ENCODE measurements around the gene STX18.

STX18 gene

DNA sequence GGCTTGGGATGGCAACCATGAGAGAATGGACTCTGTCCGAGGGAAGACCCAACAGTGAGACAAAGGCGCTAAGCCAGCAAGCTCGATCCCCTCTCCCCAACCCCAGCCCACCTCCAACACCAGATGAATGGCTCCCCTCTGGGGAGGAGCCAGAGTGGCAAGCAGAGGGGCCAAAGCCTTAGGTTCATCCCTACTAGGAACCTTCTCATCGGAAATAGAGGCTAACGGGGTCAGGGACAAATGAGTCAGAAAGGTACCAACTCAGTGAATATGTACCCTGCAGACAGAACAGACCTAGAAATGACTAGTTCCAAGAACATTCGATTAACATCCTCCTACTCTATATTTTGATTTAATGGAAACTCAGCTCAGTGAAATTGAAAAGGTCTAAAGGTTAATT lies 81.1 kb downstream of the STX18 start:
- no peak overlapping the region for H3K4me3 ChIP-seq (ENCODE audit: low read depth, low read length)
- no peak for DNase-seq (ENCODE audit: low read depth)
- TF ChIP-seq, protein P1, sequence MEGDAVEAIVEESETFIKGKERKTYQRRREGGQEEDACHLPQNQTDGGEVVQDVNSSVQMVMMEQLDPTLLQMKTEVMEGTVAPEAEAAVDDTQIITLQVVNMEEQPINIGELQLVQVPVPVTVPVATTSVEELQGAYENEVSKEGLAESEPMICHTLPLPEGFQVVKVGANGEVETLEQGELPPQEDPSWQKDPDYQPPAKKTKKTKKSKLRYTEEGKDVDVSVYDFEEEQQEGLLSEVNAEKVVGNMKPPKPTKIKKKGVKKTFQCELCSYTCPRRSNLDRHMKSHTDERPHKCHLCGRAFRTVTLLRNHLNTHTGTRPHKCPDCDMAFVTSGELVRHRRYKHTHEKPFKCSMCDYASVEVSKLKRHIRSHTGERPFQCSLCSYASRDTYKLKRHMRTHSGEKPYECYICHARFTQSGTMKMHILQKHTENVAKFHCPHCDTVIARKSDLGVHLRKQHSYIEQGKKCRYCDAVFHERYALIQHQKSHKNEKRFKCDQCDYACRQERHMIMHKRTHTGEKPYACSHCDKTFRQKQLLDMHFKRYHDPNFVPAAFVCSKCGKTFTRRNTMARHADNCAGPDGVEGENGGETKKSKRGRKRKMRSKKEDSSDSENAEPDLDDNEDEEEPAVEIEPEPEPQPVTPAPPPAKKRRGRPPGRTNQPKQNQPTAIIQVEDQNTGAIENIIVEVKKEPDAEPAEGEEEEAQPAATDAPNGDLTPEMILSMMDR (IDR thresholded peaks at IDR 0.05; ENCODE audit: low read depth, low read length, missing control alignments) = no peak

DNA sequence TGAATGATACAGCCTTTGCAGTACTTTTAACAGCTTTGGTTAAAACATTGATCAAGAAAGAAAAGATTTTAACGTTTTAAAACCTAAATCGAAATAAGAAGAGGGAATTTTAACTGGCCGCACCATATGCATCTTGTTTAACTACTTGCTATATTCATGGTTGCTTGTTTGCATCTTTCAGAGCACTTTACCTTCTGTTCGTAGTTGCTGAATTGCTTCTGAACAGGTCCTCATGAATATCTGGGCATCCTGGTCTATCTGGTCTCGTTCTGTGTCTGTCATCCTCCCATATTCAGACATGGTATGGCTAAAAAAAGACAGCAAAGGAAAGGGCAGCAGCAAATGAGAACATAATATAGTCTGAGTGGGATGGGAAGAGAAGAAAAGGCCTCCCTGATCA lies 82.7 kb downstream of the STX18 start:
- TF ChIP-seq, protein P1 (IDR thresholded peaks at IDR 0.05; ENCODE audit: low read depth, low read length, missing control alignments) = no peak
- no peak for DNase-seq (ENCODE audit: low read depth)
- H3K4me3 ChIP-seq (ENCODE audit: low read depth, low read length) = no peak overlapping the region

DNA sequence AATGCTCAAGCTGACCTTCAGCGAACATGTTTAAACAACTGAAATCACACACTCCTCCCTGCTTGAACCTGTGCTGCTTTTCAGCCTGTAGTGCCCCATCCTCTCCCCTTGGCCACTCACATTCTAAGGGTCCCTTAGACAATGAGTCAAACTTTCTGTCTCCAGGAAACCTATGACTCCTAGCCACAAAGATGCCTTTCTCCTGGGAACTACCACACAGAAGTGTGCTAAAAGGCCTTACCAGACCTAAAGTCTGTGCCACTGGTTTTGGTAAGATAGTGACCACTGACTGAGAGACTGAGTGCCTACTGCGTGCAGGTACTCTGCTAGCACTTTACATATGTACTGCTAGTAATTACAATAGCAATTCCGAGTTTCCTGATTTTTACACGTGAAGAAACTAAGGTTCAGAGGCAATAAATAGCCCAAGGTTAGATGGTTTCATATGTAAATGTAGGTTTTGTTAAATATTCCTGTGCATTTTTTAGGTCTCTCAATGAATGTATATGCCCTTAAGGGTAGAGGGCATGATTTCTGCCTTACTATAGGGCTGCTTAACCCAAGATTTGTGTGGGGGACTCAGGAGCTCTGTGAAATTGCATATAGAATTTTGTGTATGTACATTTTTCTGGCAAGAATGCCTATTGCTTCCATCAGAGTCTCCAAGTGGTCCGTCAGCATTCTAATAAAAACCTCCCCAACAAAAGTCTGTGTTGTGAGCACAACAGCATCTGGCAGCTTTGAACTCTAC lies 83.9 kb downstream of the STX18 start:
- no peak overlapping the region for H3K4me3 ChIP-seq (ENCODE audit: low read depth, low read length)
- DNase-seq (ENCODE audit: low read depth) = no peak

DNA sequence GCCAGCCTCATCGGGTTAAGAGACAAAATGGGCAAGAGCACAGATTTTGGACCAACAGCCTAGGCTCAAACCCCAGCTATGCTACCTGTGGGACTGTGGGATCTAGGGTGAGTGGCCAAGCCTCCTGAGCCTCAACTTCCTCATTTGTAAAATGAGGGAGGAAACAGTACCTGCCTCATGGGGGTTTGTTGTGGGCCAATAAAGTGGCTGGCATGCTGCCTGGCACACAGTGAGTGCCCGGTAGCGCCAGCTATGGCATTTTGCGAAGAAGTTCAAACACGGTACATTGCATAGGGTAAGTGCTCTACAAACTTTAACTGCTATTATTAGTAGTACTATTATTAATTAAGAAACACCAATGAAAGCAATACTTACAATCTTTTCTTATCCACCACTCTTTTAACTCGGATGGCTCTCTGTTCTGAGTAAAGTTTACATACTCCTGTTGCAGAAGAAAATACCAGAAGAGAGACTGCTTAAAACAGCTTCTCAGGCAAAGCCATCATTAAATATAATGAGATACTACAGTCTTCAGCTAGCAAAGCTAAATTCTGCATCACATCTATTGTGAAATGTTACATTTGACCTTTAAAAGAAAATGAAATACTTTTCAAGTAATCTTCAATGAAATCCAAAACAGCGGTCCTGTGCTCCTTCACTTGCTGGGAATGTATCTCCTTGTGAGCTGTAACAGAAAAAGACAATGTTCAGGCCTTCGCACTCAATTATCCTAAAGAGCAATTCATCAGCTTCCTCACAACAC lies 84.9 kb downstream of the STX18 start:
- TF ChIP-seq, protein P1 (IDR thresholded peaks at IDR 0.05; ENCODE audit: low read depth, low read length, missing control alignments) = no peak
- H3K4me3 ChIP-seq (ENCODE audit: low read depth, low read length) = no peak overlapping the region
- DNase-seq (ENCODE audit: low read depth) = no peak

More for the DNA sequence above, 83.9 kb downstream of the STX18 start:
- TF ChIP-seq, protein P1 (IDR thresholded peaks at IDR 0.05; ENCODE audit: low read depth, low read length, missing control alignments) = no peak

DNA sequence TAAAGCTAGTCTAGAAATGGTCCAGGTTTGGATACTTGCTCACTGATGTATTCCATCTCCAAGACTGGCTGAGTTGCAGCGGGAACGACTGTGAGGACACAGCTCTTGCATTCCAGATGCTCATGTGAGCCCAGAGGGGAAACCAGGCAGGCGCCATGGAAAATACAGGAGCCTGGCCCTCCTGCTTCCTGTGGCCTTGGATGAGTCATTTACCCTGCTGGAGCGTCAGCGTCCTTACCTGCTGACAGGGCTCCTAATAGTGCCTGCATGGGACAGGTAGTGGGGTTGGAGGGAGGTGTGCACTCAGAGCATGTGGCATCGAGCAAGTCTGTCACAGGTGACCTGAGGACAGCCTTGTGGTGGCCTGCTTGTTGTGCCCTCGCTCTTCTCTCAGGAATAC lies 85.5 kb downstream of the STX18 start:
- TF ChIP-seq, protein P1 (IDR thresholded peaks at IDR 0.05; ENCODE audit: low read depth, low read length, missing control alignments) = no peak
- no peak overlapping the region for H3K4me3 ChIP-seq (ENCODE audit: low read depth, low read length)
- no peak for DNase-seq (ENCODE audit: low read depth)

DNA sequence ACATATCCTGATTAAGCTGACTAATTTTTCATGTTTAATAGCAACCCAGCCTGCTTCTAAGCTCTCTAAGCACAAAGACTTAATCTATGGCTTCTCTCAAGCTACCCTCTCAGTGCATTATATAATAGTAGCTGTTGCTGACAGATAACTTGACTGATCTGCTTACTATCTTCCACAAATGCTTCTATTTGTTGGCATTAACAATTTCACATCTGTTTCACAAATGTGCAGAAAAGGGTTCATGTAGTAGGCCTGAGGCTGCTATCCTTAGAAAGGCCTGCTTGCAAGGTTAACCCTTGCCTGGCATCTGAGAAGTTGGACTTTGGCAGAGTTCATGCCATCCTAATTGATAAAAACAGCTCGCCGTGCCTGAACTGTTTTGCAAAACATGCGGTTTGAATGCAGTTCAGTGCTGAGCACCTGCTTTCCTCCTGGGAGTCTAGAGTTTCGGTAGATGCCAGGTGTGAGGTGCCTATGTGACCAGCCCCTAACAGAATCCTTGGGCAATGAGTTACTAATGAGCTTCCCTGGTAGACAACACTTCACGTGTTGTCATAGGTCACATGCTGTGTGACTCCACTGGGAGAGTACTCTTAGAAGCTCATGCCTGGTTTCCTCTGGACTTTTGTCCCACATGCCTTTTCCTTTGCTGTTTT lies 86.5 kb downstream of the STX18 start:
- peak; percentile 24 for DNase-seq (ENCODE audit: low read depth)
- TF ChIP-seq, protein P1 (IDR thresholded peaks at IDR 0.05; ENCODE audit: low read depth, low read length, missing control alignments) = no peak

More for the DNA sequence above, 86.5 kb downstream of the STX18 start:
- H3K4me3 ChIP-seq (ENCODE audit: low read depth, low read length) = no peak overlapping the region
